Adrenal gland (tissue), 5 donors: ENCODE data around the gene INS.

ENCODE experiments used
- CTCF ChIP-seq, 6 experiments: fragments of 450-650 bp in 4 of 6; fragments of 200-600 bp in 2 of 6; sonication (generic) in 1 of 6; IDR thresholded peaks; 1 replicate in 5 of 6; 2 replicates in 1 of 6; pipeline versions ENCODE4 v1.5.1 to v1.8.0; 2016 to 2021; ENCODE audit warnings: antibody characterized with exemption in 6 of 6, mild to moderate bottlenecking in 2 of 6, moderate library complexity in 1 of 6
- POLR2A ChIP-seq, 2 donors: fragments of 450-650 bp; IDR thresholded peaks; one replicate each; pipeline ENCODE4 v1.6.1; 2017; ENCODE audit warnings: antibody characterized with exemption in 2 of 2, mild to moderate bottlenecking in 2 of 2, moderate library complexity in 1 of 2
- donor health status: DM: no; HTN: no; CAD: no.

GRCh38 chr11:2179516-2179915 is 18.5 kb upstream of the INS start:
- TF ChIP-seq CTCF (IDR thresholded peaks at IDR 0.05): no peak
- TF ChIP-seq POLR2A (IDR thresholded peaks at IDR 0.05): no peak
